Fibroblast of skin of left biceps (primary cell): ENCODE data around the gene CORO2A.

Experiments
- DNase-seq, 2 experiments: peaks; one replicate each; pipeline ENCODE4 v3.0.0-alpha.2; 2013; ENCODE audit warnings: low read depth in 2 of 2

The CORO2A gene

GRCh38 chr9:98219794-98220370 is 27.4 kb upstream of the CORO2A start:
- no peak for DNase-seq

- DNase-seq, result no peak
Observed at GRCh38 chr9:98219364-98219716, 26.9 kb upstream of the CORO2A start.

GRCh38 chr9:98218562-98219363 is 26.3 kb upstream of the CORO2A start:
- peak in 1 of 2 experiments; percentile 8 for DNase-seq

- DNase-seq, result no peak
Observed at GRCh38 chr9:98217255-98217654, 24.8 kb upstream of the CORO2A start.

- no peak for DNase-seq
Observed at GRCh38 chr9:98216391-98216790, 24.0 kb upstream of the CORO2A start.

- DNase-seq, result no peak
Observed at GRCh38 chr9:98215821-98216220, 23.4 kb upstream of the CORO2A start.

GRCh38 chr9:98215271-98215670 is 22.8 kb upstream of the CORO2A start:
- no peak for DNase-seq

GRCh38 chr9:98214811-98215210 is 22.4 kb upstream of the CORO2A start:
- no peak for DNase-seq

- no peak for DNase-seq
Observed at GRCh38 chr9:98211260-98211659, 18.8 kb upstream of the CORO2A start.

GRCh38 chr9:98210435-98210834 is 18.0 kb upstream of the CORO2A start:
- no peak for DNase-seq

GRCh38 chr9:98209530-98209929 is 17.1 kb upstream of the CORO2A start:
- DNase-seq, result no peak

GRCh38 chr9:98208635-98209034 is 16.2 kb upstream of the CORO2A start:
- no peak for DNase-seq

GRCh38 chr9:98207606-98208005 is 15.2 kb upstream of the CORO2A start:
- DNase-seq, result no peak

- DNase-seq, result no peak
Observed at GRCh38 chr9:98206754-98207153, 14.3 kb upstream of the CORO2A start.

GRCh38 chr9:98204692-98205091 is 12.3 kb upstream of the CORO2A start:
- DNase-seq, result no peak

- no peak for DNase-seq
Observed at GRCh38 chr9:98203153-98203552, 10.7 kb upstream of the CORO2A start.

- no peak for DNase-seq
Observed at GRCh38 chr9:98202252-98202651, 9.8 kb upstream of the CORO2A start.

- DNase-seq, result no peak
Observed at GRCh38 chr9:98201749-98202148, 9.3 kb upstream of the CORO2A start.

- no peak for DNase-seq
Observed at GRCh38 chr9:98201102-98201501, 8.7 kb upstream of the CORO2A start.

- DNase-seq, result no peak
Observed at GRCh38 chr9:98199388-98200033, 7.1 kb upstream of the CORO2A start.

GRCh38 chr9:98195671-98196070 is 3.2 kb upstream of the CORO2A start:
- DNase-seq, result no peak

GRCh38 chr9:98193336-98193944 is 1.0 kb upstream of the CORO2A start:
- DNase-seq, result no peak
